CD4-positive, alpha-beta T cell treated with Interleukin-15 for 4 hours (primary cell): ENCODE measurements around the gene METTL6.
"Not testable (repeated sequence)": the region's sequence is repeated elsewhere in the genome, so short reads cannot be mapped to it uniquely, and the experiment has no call there.

Source experiments
- DNase-seq: peaks from one replicate; pipeline ENCODE4 v3.0.0-alpha.2; 2020; ENCODE audit warnings: low spot score

Gene METTL6

GRCh38 chr3:15368561-15369135 lies 58.7 kb downstream of the METTL6 start:
- DNase-seq = no peak

GRCh38 chr3:15367059-15367458 lies 60.3 kb downstream of the METTL6 start:
- DNase-seq = no peak

- not testable (repeated sequence) for DNase-seq
These were observed 63.3 kb downstream of the METTL6 start for GRCh38 chr3:15364078-15364477.

- peak; percentile 39 for DNase-seq
These were observed 65.7 kb downstream of the METTL6 start for GRCh38 chr3:15361494-15362214.

GRCh38 chr3:15360788-15361493 lies 66.4 kb downstream of the METTL6 start:
- no peak for DNase-seq
